Measurements from ENCODE around the gene FAM227A.

The FAM227A gene

DNA sequence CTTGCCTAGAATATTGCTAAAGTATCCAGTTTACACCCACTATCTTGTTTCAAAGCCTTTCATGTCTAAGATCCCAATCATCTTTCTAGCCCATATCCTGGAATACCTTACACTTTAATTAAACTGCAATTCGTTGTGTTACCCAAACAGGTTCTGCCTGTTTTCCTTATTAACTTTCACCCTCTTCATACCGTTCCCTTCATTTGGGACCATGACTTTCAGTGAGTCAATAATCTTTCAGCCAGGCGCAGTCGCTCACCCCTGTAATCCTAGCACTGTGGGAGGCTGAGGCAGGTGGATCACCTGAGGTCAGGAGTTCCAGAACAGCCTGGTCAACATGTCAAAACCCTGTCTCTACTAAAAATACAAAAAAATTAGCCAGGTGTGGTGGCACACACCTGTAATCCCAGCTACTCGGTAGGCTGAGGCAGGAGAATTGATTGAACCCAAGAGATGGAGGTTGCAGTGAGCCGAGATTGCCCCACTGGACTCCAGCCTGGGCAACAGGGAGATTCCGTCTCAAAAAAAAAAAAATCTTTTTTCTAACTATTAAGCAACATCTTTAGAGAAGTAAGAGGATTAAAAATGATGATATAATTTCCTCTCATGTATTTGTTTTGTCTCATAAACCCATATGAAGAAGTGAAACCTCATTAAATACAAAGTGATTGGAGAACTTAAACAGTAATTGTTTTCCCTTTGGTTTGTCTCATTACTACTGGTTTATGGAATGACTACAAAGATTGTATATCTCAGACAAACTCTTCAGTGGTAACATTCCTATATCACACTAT, 106.9 kb downstream of the FAM227A start:
- WGBS, 2 experiments, result 88 to 89% methylated on average over 6 to 7 of the region's 7 CpGs
- Histone ChIP-seq H3K4me3 (ENCODE audit: insufficient read depth, low read depth, low read length) (no peak overlapping the region), H3K27ac (ENCODE audit: insufficient read depth, low read depth, low read length, poor library complexity, severe bottlenecking) (no peak overlapping the region), H3K4me1 (ENCODE audit: control insufficient read depth, insufficient read depth, low read length) (no peaks in the 10 kb centered on the region), H3K9me3 (ENCODE audit: control insufficient read depth, low read length) (no peaks in the 10 kb centered on the region), H3K36me3 (ENCODE audit: control insufficient read depth, insufficient read depth, low read length) (no peaks in the 10 kb centered on the region), H3K27me3 (ENCODE audit: control insufficient read depth, insufficient read depth, low read length, poor library complexity, severe bottlenecking) (no peaks in the 10 kb centered on the region)

DNA sequence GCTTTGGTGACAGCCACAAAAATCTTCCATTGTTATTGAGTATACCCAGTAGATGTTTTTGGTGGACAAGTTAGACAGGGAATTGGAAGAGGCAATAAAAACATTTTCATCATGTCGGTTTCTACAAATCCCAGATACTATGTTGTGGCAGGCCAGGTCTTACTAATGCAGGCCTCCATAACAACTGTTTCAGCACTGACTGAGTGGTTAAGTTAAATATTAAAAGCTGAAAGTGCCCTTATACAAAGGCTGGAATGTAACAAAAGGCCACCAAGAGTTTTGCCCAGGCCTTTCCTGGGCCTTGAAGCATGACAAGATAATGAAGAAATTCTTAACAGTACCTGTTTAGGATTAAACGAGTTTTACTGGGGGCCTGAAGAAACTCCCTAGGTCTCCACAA, 115.5 kb downstream of the FAM227A start:
- WGBS, 2 experiments, result 85 to 100% methylated on average over 2 of the region's 2 CpGs
- no peak overlapping the region for H3K27ac ChIP-seq (ENCODE audit: insufficient read depth, low read depth, low read length, poor library complexity, severe bottlenecking)
- H3K4me3 ChIP-seq (ENCODE audit: insufficient read depth, low read depth, low read length), result no peak overlapping the region
- H3K9me3 ChIP-seq (ENCODE audit: control insufficient read depth, low read length), result no peaks in the 10 kb centered on the region
- no peaks in the 10 kb centered on the region for H3K27me3 ChIP-seq (ENCODE audit: control insufficient read depth, insufficient read depth, low read length, poor library complexity, severe bottlenecking)
- H3K4me1 ChIP-seq (ENCODE audit: control insufficient read depth, insufficient read depth, low read length), result no peaks in the 10 kb centered on the region
- no peaks in the 10 kb centered on the region for H3K36me3 ChIP-seq (ENCODE audit: control insufficient read depth, insufficient read depth, low read length)

DNA sequence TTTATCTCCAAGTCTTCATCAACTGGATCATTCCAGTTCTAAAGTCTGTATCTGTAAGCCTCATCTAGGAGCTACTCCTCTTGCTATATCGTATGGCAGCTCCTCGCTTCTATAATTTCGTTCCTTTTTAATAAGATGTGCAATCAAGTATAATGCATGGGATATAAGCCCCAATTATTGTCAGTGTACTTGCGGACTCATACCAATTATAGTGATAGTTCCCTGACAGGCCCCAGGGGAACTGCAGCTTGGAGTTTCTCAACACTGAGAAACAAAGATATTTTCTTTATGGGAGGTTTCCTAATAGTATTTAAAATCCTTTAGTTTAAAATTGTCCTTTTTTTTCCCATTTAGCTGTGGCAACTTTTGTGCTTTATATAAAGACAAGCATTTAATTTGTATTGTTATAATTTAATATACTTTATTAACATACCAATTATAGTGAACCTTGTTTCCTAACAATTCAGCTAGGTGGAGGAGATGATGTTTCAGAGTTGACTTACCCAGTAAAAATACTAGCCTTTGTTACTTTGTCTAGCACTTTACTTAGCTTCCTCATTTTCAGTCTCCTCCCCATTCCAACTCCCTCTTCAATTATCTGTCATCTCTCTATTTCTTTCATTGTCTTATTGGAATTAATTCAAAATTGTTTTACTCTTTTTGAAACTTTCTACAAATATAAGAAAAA, 124.8 kb downstream of the FAM227A start:
- Histone ChIP-seq H3K27me3 (ENCODE audit: control insufficient read depth, insufficient read depth, low read length, poor library complexity, severe bottlenecking) (no peaks in the 10 kb centered on the region), H3K4me1 (ENCODE audit: control insufficient read depth, insufficient read depth, low read length) (no peaks in the 10 kb centered on the region), H3K27ac (ENCODE audit: insufficient read depth, low read depth, low read length, poor library complexity, severe bottlenecking) (no peak overlapping the region), H3K9me3 (ENCODE audit: control insufficient read depth, low read length) (no peaks in the 10 kb centered on the region), H3K36me3 (ENCODE audit: control insufficient read depth, insufficient read depth, low read length) (no peaks in the 10 kb centered on the region), H3K4me3 (ENCODE audit: insufficient read depth, low read depth, low read length) (no peak overlapping the region)
- 95 to 100% methylated on average over 4 of the region's 4 CpGs for WGBS, 2 experiments

Data from ectodermal cell (in vitro differentiated cells).